GM12878 (cell line): ENCODE measurements around the gene EHD4. TPM values are rescaled to one million over a fixed set of nuclear protein-coding genes. Genes with fewer than 3 reads are reported as not detected.

ENCODE experiments used
- ATF7 ChIP-seq: fragments of 450-650 bp; IDR thresholded peaks from 2 replicates; pipeline ENCODE4 v1.6.1; 2016; ENCODE audit warnings: low read depth, mild to moderate bottlenecking
- BCLAF1 ChIP-seq: fragments of 450-650 bp; IDR thresholded peaks from 2 replicates; pipeline ENCODE4 v1.6.1; 2017; ENCODE audit warnings: antibody characterized with exemption, mild to moderate bottlenecking, moderate library complexity
- BMI1 ChIP-seq: fragments of 450-650 bp; IDR thresholded peaks from 2 replicates; pipeline ENCODE4 v1.6.1; 2016; ENCODE audit warnings: mild to moderate bottlenecking, moderate library complexity, borderline replicate concordance
- CBFB ChIP-seq: IDR thresholded peaks from 2 replicates; pipeline ENCODE4 v1.6.1; 2016; ENCODE audit warnings: antibody characterized with exemption, low read depth
- CEBPB ChIP-seq, 2 experiments: fragments of 150-350 bp in 1 of 2; IDR thresholded peaks; 2 replicates each; pipeline ENCODE4 v1.6.1; 2012 to 2014; ENCODE audit warnings: low read depth in 2 of 2, low read length in 2 of 2, borderline replicate concordance in 1 of 2, inconsistent platforms in 1 of 2
- CREB1 ChIP-seq: IDR thresholded peaks from 2 replicates; pipeline ENCODE4 v1.6.1; 2012; ENCODE audit warnings: low read depth, mild to moderate bottlenecking, inconsistent platforms
- FOXM1 ChIP-seq: IDR thresholded peaks from 2 replicates; pipeline ENCODE4 v1.6.1; 2012; ENCODE audit warnings: low read depth, mild to moderate bottlenecking, inconsistent platforms, low read length, moderate library complexity
- GABPA ChIP-seq: IDR thresholded peaks from 2 replicates; pipeline ENCODE4 v1.6.1; 2014; ENCODE audit warnings: antibody characterized with exemption, low read depth, mild to moderate bottlenecking, inconsistent platforms
- IRF3 ChIP-seq: fragments of 450-650 bp; IDR thresholded peaks from 2 replicates; pipeline ENCODE4 v1.6.1; 2014; ENCODE audit warnings: mild to moderate bottlenecking
- MTA3 ChIP-seq: IDR thresholded peaks from 2 replicates; pipeline ENCODE4 v1.6.1; 2012; ENCODE audit warnings: low read length, inconsistent platforms, borderline replicate concordance
- MYB ChIP-seq: fragments of 150-350 bp; IDR thresholded peaks from 2 replicates; pipeline ENCODE4 v1.6.1; 2014; ENCODE audit warnings: mild to moderate bottlenecking, low read depth, low read length, borderline replicate concordance
- PKNOX1 ChIP-seq: fragments of 450-650 bp; IDR thresholded peaks from 2 replicates; pipeline ENCODE4 v1.6.1; 2016; ENCODE audit warnings: mild to moderate bottlenecking
- POLR2A ChIP-seq: IDR thresholded peaks from 2 replicates; pipeline ENCODE4 v1.6.1; 2011; ENCODE audit warnings: low read depth, mild to moderate bottlenecking, low read length
- RCOR1 ChIP-seq: conservative IDR thresholded peaks from 2 replicates; pipeline ENCODE4 v1.6.1; 2012; ENCODE audit warnings: low read depth, low read length, improper control_type of control experiment
- RFX5 ChIP-seq: IDR thresholded peaks from 2 replicates; pipeline ENCODE4 v1.6.1; 2011; ENCODE audit warnings: low read depth, low read length, improper control_type of control experiment
- SMAD5 ChIP-seq: IDR thresholded peaks from 2 replicates; pipeline ENCODE4 v1.6.1; 2016; ENCODE audit warnings: antibody characterized with exemption, low read depth
- STAT3 ChIP-seq: IDR thresholded peaks from 2 replicates; pipeline ENCODE4 v1.6.1; 2011; ENCODE audit warnings: low read depth, low read length, improper control_type of control experiment
- TARDBP ChIP-seq: IDR thresholded peaks from 2 replicates; pipeline ENCODE4 v1.6.1; 2016; ENCODE audit warnings: borderline replicate concordance
- TBL1XR1 ChIP-seq: IDR thresholded peaks from 2 replicates; pipeline ENCODE4 v1.6.1; 2012; ENCODE audit warnings: low read depth, low read length, improper control_type of control experiment
- TCF3 ChIP-seq: IDR thresholded peaks from 2 replicates; pipeline ENCODE4 v1.6.1; 2012; ENCODE audit warnings: low read depth, mild to moderate bottlenecking, low read length, borderline replicate concordance; ENCODE audit not compliant: insufficient read depth
- ZNF384 ChIP-seq: IDR thresholded peaks from 2 replicates; pipeline ENCODE4 v1.6.1; 2012; ENCODE audit warnings: low read depth, mild to moderate bottlenecking, low read length, improper control_type of control experiment, borderline replicate concordance
- ZNF687 ChIP-seq: fragments of 450-650 bp; IDR thresholded peaks from 2 replicates; pipeline ENCODE4 v1.6.1; 2017; ENCODE audit warnings: mild to moderate bottlenecking, moderate library complexity
- ZSCAN29 ChIP-seq: fragments of 450-650 bp; IDR thresholded peaks from 2 replicates; pipeline ENCODE4 v1.6.1; 2017; ENCODE audit warnings: mild to moderate bottlenecking, moderate library complexity
- polyA plus RNA-seq, 11 experiments: library from polyadenylated mRNA; depleted of rRNA in 4 of 11; unstranded in 6 of 11; stranded (reverse) in 5 of 11; fragments of >200 nt; fragmentation: Nextera tagmentation in 4 of 11; fragmentation: Illumina TruSeq in 1 of 11; extraction: Ambion mirVana in 4 of 11; extraction: Trizol in 1 of 11; gene quantifications; 1 replicate in 1 of 11; 2 replicates in 10 of 11; pipeline versions ENCODE4 v1.2.1 to v1.2.3, GENCODE V29; 2011 to 2016; ENCODE audit warnings: inconsistent platforms in 2 of 11, missing spikeins in 2 of 11, low read depth in 1 of 11
- total RNA-seq, 4 experiments: library from RNA; depleted of rRNA in 3 of 4; stranded (reverse); fragments of >200 nt in 3 of 4; fragmentation: Illumina TruSeq in 1 of 4; extraction: Trizol in 1 of 4; gene quantifications; 2 replicates each; pipeline versions ENCODE4 v1.2.1 to v1.2.3, GENCODE V29; 2013 to 2021

The EHD4 gene
- total and polyA plus RNA-seq, 10 of the 15 experiments (the other 5 are each of a cell fraction or from before 2014, with no cell fraction given), result 4.2 to 62.9 (median 44.7) TPM

GRCh38 chr15:41971089-41971894 is 1.1 kb downstream of the EHD4 start (continued):
- TF ChIP-seq CBFB (0 out of 2 replicates have a peak, but pooled peaks have one; percentile 61), POLR2A (peak; percentile 71), TBL1XR1 (no peak), ATF7 (peak; percentile 78), PKNOX1 (peak; percentile 68; the same call in 1 of the 2 replicates), MTA3 (no peak), ZNF384 (no peak), MYB (no peak), GABPA (no peak), ZNF687 (no peak), SMAD5 (peak; percentile 83), BCLAF1 (no peak), CEBPB (IDR thresholded peaks at IDR 0.05; ENCODE audit: borderline replicate concordance in 1 of 2, low read depth in 2 of 2, low read length in 2 of 2) (no peak), IRF3 (no peak), CREB1 (no peak), RFX5 (no peak), TARDBP (peak; percentile 74; the same call in 1 of the 2 replicates), STAT3 (no peak), RCOR1 (no peak), TCF3 (peak; percentile 26; the same call in 1 of the 2 replicates), ZSCAN29 (no peak), BMI1 (no peak; the same call in 1 of the 2 replicates), FOXM1 (peak; percentile 31; the same call in 1 of the 2 replicates)
